ENCODE results near the gene CSDE1.

- TF ChIP-seq CTCF (IDR thresholded peaks at IDR 0.05; ENCODE audit: low read depth, low read length) (no peak), MAX (IDR thresholded peaks at IDR 0.05; ENCODE audit: low read depth, low read length) (peak; percentile 69), POLR2A (IDR thresholded peaks at IDR 0.05; ENCODE audit: extremely low read depth, insufficient read length) (peak; percentile 95)
Observed at GRCh38 chr1:114780344-114781226, 22.8 kb upstream of the CSDE1 start, which contains the start of gene SIKE1.

Data from NB4 (cell line).